HCT116 (cell line): ENCODE measurements around the gene RNF207. TPM values are rescaled to one million over a fixed set of nuclear protein-coding genes. Genes with fewer than 3 reads are reported as not detected.

Experiments used
- ATAC-seq: fragments of 200-7000 bp; cut with Tn5 transposase; 2 replicates; pipeline ENCODE4 v1.9.1; 2020; ENCODE audit warnings: mild to moderate bottlenecking, moderate library complexity
- BruUV-seq: library from RNA; stranded (reverse); fragments of 400-500 nt; replicated peaks from 2 replicates; lab custom pipeline; 2021; lab: Mats Ljungman, UMichigan
- CTCF ChIA-PET: fragments of 300-600 bp; sonication (Branson Sonifier 250); formaldehyde crosslinking; loops from one replicate; lab custom pipeline; 2021; ENCODE audit warnings: antibody characterized with exemption; lab: Charles Lee
- POLR2A ChIA-PET: fragments of 300-600, 350-600 bp; sonication (Branson Sonifier 250); formaldehyde crosslinking; loops from one replicate; lab custom pipeline; 2021; ENCODE audit warnings: antibody characterized with exemption; lab: Charles Lee
- RAD21 ChIA-PET, 2 experiments: fragments of 300-600 bp; sonication (Branson Sonifier 250); formaldehyde crosslinking; loops; one replicate each; lab custom pipeline; 2023; ENCODE audit warnings: low total read pairs in 2 of 2; ENCODE audit not compliant: uncharacterized antibody in 2 of 2, unreplicated experiment in 2 of 2, low non-redundant PET in 1 of 2; lab: Charles Lee
- DNase-seq: peaks from one replicate; pipeline ENCODE4 v3.0.0-alpha.2; 2010; ENCODE audit warnings: low read depth, low spot score
- H2AFZ ChIP-seq: fragments of 200-600 bp; shearing (Covaris generic), sonication (generic); 2 replicates; pipeline ENCODE4 v1.6.1; 2017; ENCODE audit warnings: low read depth, mixed run types, mixed read lengths, antibody characterized with exemption, low read length; ENCODE audit not compliant: poor library complexity, severe bottlenecking
- H3K27ac ChIP-seq: 2 replicates; pipeline ENCODE4 v1.5.1; 2012; ENCODE audit warnings: low read depth, low read length
- H3K27me3 ChIP-seq: fragments of 200-600 bp; sonication (generic); 2 replicates; pipeline ENCODE4 v1.6.1; 2016; ENCODE audit warnings: mixed run types, low read length, mixed read lengths; ENCODE audit not compliant: insufficient read depth
- H3K36me3 ChIP-seq, 2 experiments: fragments of 200-500 bp in 1 of 2; fragments of 200-600 bp in 1 of 2; sonication (Bioruptor generic) in 1 of 2; sonication (generic) in 1 of 2; 2 replicates each; pipeline versions ENCODE4 v1.5.1 to v1.6.1; 2014 to 2016; ENCODE audit warnings: low read length in 2 of 2, inconsistent platforms in 1 of 2, mixed read lengths in 1 of 2, mixed run types in 1 of 2; ENCODE audit not compliant: insufficient read depth in 2 of 2, control insufficient read depth in 1 of 2
- H3K4me1 ChIP-seq, 2 experiments: fragments of 200-600 bp in 1 of 2; sonication (generic) in 1 of 2; 2 replicates each; pipeline versions ENCODE4 v1.5.1 to v1.6.1; 2012 to 2017; ENCODE audit warnings: low read length in 2 of 2, inconsistent platforms in 1 of 2, mild to moderate bottlenecking in 1 of 2, mixed read lengths in 1 of 2, mixed run types in 1 of 2, moderate library complexity in 1 of 2; ENCODE audit not compliant: insufficient read depth in 2 of 2, control insufficient read depth in 1 of 2
- H3K4me2 ChIP-seq: fragments of 200-600 bp; sonication (generic); 2 replicates; pipeline ENCODE4 v1.6.1; 2017; ENCODE audit warnings: mixed run types, low read length, mixed read lengths
- H3K4me3 ChIP-seq, 2 experiments: fragments of 200-600 bp in 1 of 2; sonication (generic) in 1 of 2; replicated peaks in 1 of 2; 2 replicates each; pipeline ENCODE4 v1.5.1; 2011 to 2016; ENCODE audit warnings: low read length in 2 of 2, control low read depth in 1 of 2, low read depth in 1 of 2, mild to moderate bottlenecking in 1 of 2, mixed read lengths in 1 of 2, mixed run types in 1 of 2
- H3K79me2 ChIP-seq: fragments of 200-600 bp; sonication (generic); 2 replicates; pipeline ENCODE4 v1.6.1; 2017; ENCODE audit warnings: mild to moderate bottlenecking, mixed run types, low read length, moderate library complexity, mixed read lengths; ENCODE audit not compliant: insufficient read depth
- H3K9ac ChIP-seq: fragments of 200-600 bp; sonication (generic); 2 replicates; pipeline ENCODE4 v1.6.1; 2016; ENCODE audit warnings: low read length, mixed read lengths
- H3K9me2 ChIP-seq: fragments of 200-600 bp; sonication (generic), shearing (Covaris generic); 2 replicates; pipeline ENCODE4 v1.6.1; 2017; ENCODE audit warnings: mixed run types, mild to moderate bottlenecking, moderate library complexity; ENCODE audit not compliant: insufficient read depth
- H3K9me3 ChIP-seq, 2 experiments: fragments of 200-500 bp in 1 of 2; fragments of 200-600 bp in 1 of 2; sonication (Bioruptor generic) in 1 of 2; sonication (generic) in 1 of 2; 2 replicates each; pipeline ENCODE4 v1.6.1; 2014 to 2017; ENCODE audit warnings: low read length in 2 of 2, mixed read lengths in 2 of 2, inconsistent platforms in 1 of 2, low read depth in 1 of 2, mild to moderate bottlenecking in 1 of 2, mixed run types in 1 of 2, moderate library complexity in 1 of 2; ENCODE audit not compliant: control insufficient read depth in 1 of 2, insufficient read depth in 1 of 2
- H4K20me1 ChIP-seq: fragments of 200-600 bp; sonication (generic), shearing (Covaris generic); 2 replicates; pipeline ENCODE4 v1.6.1; 2017; ENCODE audit warnings: mixed run types, mild to moderate bottlenecking, moderate library complexity; ENCODE audit not compliant: insufficient read depth
- ATF3 ChIP-seq: IDR thresholded peaks from 2 replicates; pipeline ENCODE4 v1.6.1; 2012
- CBX3 ChIP-seq: IDR thresholded peaks from 2 replicates; pipeline ENCODE4 v1.6.1; 2012; ENCODE audit warnings: low read depth
- CEBPB ChIP-seq: IDR thresholded peaks from 2 replicates; pipeline ENCODE4 v1.6.1; 2012; ENCODE audit warnings: low read depth
- EGR1 ChIP-seq: IDR thresholded peaks from 2 replicates; pipeline ENCODE4 v1.6.1; 2012; ENCODE audit warnings: low read depth
- ELF1 ChIP-seq: IDR thresholded peaks from 2 replicates; pipeline ENCODE4 v1.6.1; 2012; ENCODE audit warnings: low read depth, borderline replicate concordance
- EZH2 ChIP-seq: fragments of 200-600 bp; sonication (generic); IDR thresholded peaks from 2 replicates; pipeline ENCODE4 v1.6.1; 2017; ENCODE audit warnings: antibody characterized with exemption, mixed run types
- FOSL1 ChIP-seq: IDR thresholded peaks from 2 replicates; pipeline ENCODE4 v1.6.1; 2012; ENCODE audit warnings: low read depth
- JUND ChIP-seq: IDR thresholded peaks from 2 replicates; pipeline ENCODE4 v1.6.1; 2012
- POLR2A ChIP-seq: IDR thresholded peaks from 2 replicates; pipeline ENCODE4 v1.7.0; 2011; ENCODE audit warnings: borderline replicate concordance; ENCODE audit not compliant: insufficient read depth, insufficient read length; ENCODE audit errors: extremely low read depth
- REST ChIP-seq: IDR thresholded peaks from 2 replicates; pipeline ENCODE4 v1.6.1; 2012; ENCODE audit warnings: low read depth
- SIN3A ChIP-seq: IDR thresholded peaks from 2 replicates; pipeline ENCODE4 v1.6.1; 2012; ENCODE audit warnings: low read depth
- SP1 ChIP-seq: IDR thresholded peaks from 2 replicates; pipeline ENCODE4 v1.6.1; 2012; ENCODE audit warnings: low read depth
- SRF ChIP-seq: IDR thresholded peaks from 2 replicates; pipeline ENCODE4 v1.6.1; 2012; ENCODE audit warnings: low read depth
- YY1 ChIP-seq: IDR thresholded peaks from 2 replicates; pipeline ENCODE4 v1.6.1; 2011; ENCODE audit warnings: low read length, low read depth, moderate library complexity, mild to moderate bottlenecking; ENCODE audit not compliant: insufficient replicate concordance; ENCODE audit errors: extremely low read depth
- intact Hi-C: fragments of 100-400 bp; cut with micrococcal nuclease; formaldehyde crosslinking; loops from 2 replicates; pipeline ENCODE4 v1.10.0; 2022
- total RNA-seq: library from RNA; stranded (reverse); gene quantifications from one replicate; pipeline ENCODE4 v1.2.1, GENCODE V29; 2021; ENCODE audit not compliant: unreplicated experiment
- TF ChIP-seq, protein P1 (sequence below): IDR thresholded peaks from 2 replicates; pipeline ENCODE4 v1.6.1; 2012

The RNF207 gene
- total RNA-seq, 1 experiment from 2014 or later: 61.2 TPM

DNA sequence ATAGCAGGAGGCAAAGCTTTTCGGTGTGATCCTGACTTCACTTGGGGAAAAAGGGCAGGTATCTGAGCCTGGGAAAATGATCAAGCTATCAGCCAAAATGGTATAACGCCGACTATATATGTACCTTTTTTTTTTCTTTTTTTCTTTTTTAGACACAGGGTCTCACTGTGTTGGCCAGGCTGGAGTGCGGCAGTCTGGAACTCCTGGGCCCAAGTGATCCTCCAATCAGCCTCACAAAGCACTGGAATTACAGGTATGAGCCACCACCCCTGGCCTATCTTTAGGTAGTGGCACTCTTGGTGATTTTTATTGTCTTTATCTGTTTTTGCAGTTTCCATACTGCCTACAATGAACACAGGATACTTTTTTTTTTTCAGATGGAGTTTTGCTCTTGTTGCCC lies 31.2 kb downstream of the RNF207 start:
- Histone ChIP-seq H3K79me2 (peaks cover 31% of the 10 kb centered on the region), H4K20me1 (no peaks in the 10 kb centered on the region; the same call in 1 of the 2 replicates), H3K27me3 (no peaks in the 10 kb centered on the region), H2AFZ (no peak overlapping the region), H3K9ac (no peak overlapping the region), H3K27ac (no peak overlapping the region), H3K9me2 (no peaks in the 10 kb centered on the region), H3K4me1 (peaks cover 14 to 49% of the 10 kb centered on the region in 2 experiments), H3K4me2 (peak overlapping the region; percentile 91), H3K9me3 (no peaks in the 10 kb centered on the region), H3K4me3 (no peak overlapping the region), H3K36me3 (peaks cover 4 to 10% of the 10 kb centered on the region in 2 experiments; a peak in 3 of 4 replicates)
- POLR2A ChIA-PET: interaction anchor here (1.6 to 1.9 kb wide), 2 partner anchors 32 to 156 kb away, joined by 5 read pairs; partner anchors contain the start of gene ACOT7
- TSS peak; percentile 68 for BruUV-seq
- TF ChIP-seq FOSL1: no peak
- no peak for TF ChIP-seq POLR2A
- no peak for TF ChIP-seq CEBPB
- TF ChIP-seq CBX3: no peak
- TF ChIP-seq EZH2: no peak
- TF ChIP-seq YY1: no peak
- TF ChIP-seq SRF: no peak
- TF ChIP-seq EGR1: no peak
- ATAC-seq: no peak
- no peak for DNase-seq
- intact Hi-C loops: no loop called here
- CTCF ChIA-PET: interaction anchor here (1.7 to 3.8 kb wide), 4 partner anchors 9 to 204 kb away, joined by 5 to 34 read pairs (median 10); no protein-coding TSS in a partner anchor
- RAD21 ChIA-PET: interaction anchor here in 1 of 2 experiments (1.0 kb wide), 1 partner anchor 8 kb away, joined by 3 read pairs; no protein-coding TSS in a partner anchor

GRCh38 chr1:6239213-6239752 lies 33.4 kb downstream of the RNF207 start:
- DNase-seq: no peak
- H3K9me3 ChIP-seq: no peaks in the 10 kb centered on the region
- no TSS peak for BruUV-seq
- no peak overlapping the region for H2AFZ ChIP-seq
- no peaks in the 10 kb centered on the region for H3K27me3 ChIP-seq
- no peak overlapping the region for H3K4me3 ChIP-seq
- POLR2A ChIA-PET: interaction anchor here (1.2 kb wide), 1 partner anchor 34 kb away, joined by 7 read pairs; no protein-coding TSS in a partner anchor
- RAD21 ChIA-PET: no interaction called here
- intact Hi-C loops: no loop called here
- CTCF ChIA-PET: interaction anchor here (0.6 to 3.8 kb wide), 14 partner anchors 7 to 284 kb away, joined by 3 to 34 read pairs (median 4); partner anchors contain the start of genes NPHP4 and RNF207
- no peak for ATAC-seq
- no peaks in the 10 kb centered on the region for H3K36me3 ChIP-seq
- no peak overlapping the region for H3K9ac ChIP-seq
- H3K4me1 ChIP-seq: peaks cover 13 to 47% of the 10 kb centered on the region in 2 experiments
- H3K79me2 ChIP-seq: peaks cover 13% of the 10 kb centered on the region
- H4K20me1 ChIP-seq: no peaks in the 10 kb centered on the region
- no peaks in the 10 kb centered on the region for H3K9me2 ChIP-seq
- H3K27ac ChIP-seq: no peak overlapping the region
- H3K4me2 ChIP-seq: peak overlapping the region; percentile 33; the same call in 1 of the 2 replicates
- TF ChIP-seq SIN3A (no peak), JUND (no peak), ELF1 (no peak), POLR2A (no peak), SP1 (no peak), REST (no peak), ATF3 (no peak), SRF (no peak)
- TF ChIP-seq, protein P1, sequence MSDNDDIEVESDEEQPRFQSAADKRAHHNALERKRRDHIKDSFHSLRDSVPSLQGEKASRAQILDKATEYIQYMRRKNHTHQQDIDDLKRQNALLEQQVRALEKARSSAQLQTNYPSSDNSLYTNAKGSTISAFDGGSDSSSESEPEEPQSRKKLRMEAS: no peak
